Activated CD4-positive, alpha-beta T cell treated with anti-CD3 and anti-CD28 coated beads for 36 hours (primary cell): ENCODE data around the gene NSL1. TPM values are rescaled to one million over a fixed set of nuclear protein-coding genes. Genes with fewer than 3 reads are reported as not detected.

ENCODE experiments used
- ATAC-seq: fragments of 200-7000 bp; cut with Tn5 transposase; one replicate; pipeline ENCODE4 v1.10.0; 2021; ENCODE audit warnings: mild to moderate bottlenecking, moderate library complexity
- CTCF ChIA-PET: fragments of 350-600 bp; sonication (Branson Sonifier 250); formaldehyde crosslinking; loops from one replicate; lab custom pipeline; 2021; ENCODE audit warnings: antibody characterized with exemption; lab: Charles Lee
- POLR2A ChIA-PET: fragments of 350-600 bp; sonication (Branson Sonifier 250); formaldehyde crosslinking; loops from one replicate; lab custom pipeline; 2021; ENCODE audit warnings: antibody characterized with exemption, inconsistent platforms; lab: Charles Lee
- DNase-seq: peaks from one replicate; pipeline ENCODE4 v3.0.0-alpha.2; 2020
- H3K27ac Mint-ChIP-seq: one replicate; pipeline ENCODE4 v1.8.0; 2021; ENCODE audit warnings: mixed read lengths
- H3K27me3 Mint-ChIP-seq: one replicate; pipeline ENCODE4 v1.8.0; 2021; ENCODE audit warnings: mixed read lengths
- H3K36me3 Mint-ChIP-seq: one replicate; pipeline ENCODE4 v1.8.0; 2021; ENCODE audit warnings: low read depth, mixed read lengths
- H3K4me1 Mint-ChIP-seq: one replicate; pipeline ENCODE4 v1.8.0; 2021; ENCODE audit warnings: mixed read lengths
- H3K4me3 Mint-ChIP-seq: one replicate; pipeline ENCODE4 v1.8.0; 2021; ENCODE audit warnings: mild to moderate bottlenecking, moderate library complexity, mixed read lengths
- H3K9me3 Mint-ChIP-seq: one replicate; pipeline ENCODE4 v1.8.0; 2021; ENCODE audit warnings: low read depth, mixed read lengths
- intact Hi-C, 2 experiments: fragments of 100-400 bp; cut with DNase I in 1 of 2; cut with micrococcal nuclease in 1 of 2; formaldehyde crosslinking; loops; one replicate each; pipeline versions ENCODE4 v1.14.2 to v1.15.1; 2022 to 2024; cut with DNase I, micrococcal nuclease
- total RNA-seq, 2 experiments: library from RNA; stranded (reverse); gene quantifications; one replicate each; pipeline ENCODE4 v1.2.3, GENCODE V29; 2021

Gene NSL1
- total RNA-seq, 2 experiments from 2014 or later, result 39.2 to 40.9 TPM

DNA sequence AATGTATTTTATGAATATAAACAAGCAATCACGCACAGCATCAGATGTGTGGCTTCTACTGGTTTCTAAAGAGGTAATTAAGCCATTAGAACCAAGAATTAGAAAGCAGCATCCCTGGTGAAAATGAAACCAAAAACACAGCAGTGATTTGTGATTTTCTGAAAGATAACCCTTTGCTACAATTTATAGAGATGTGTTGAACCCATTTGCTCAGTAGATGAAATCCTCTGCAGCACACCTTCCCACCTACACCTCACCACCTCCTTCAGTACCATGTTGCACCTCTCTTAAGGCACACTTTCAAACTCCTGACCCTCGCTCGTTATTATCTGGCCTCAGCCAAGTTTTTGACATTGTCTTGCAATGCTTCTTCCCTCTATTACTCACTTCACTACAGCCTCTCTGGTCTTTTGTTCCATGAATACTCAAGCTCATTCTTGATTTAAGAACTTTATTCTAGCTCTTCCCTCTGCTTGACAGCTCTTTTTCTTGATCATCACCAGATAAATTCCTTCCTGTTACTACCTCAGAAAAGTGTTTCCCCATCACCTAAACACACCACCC, 38.6 kb downstream of the NSL1 start:
- peak overlapping the region; percentile 45 for H3K4me3 Mint-ChIP-seq
- H3K27me3 Mint-ChIP-seq, result no peaks in the 10 kb centered on the region
- peak; percentile 63 for ATAC-seq
- ChIA-PET POLR2A (no interaction called here), CTCF (interaction anchor here (0.6 to 4.0 kb wide), 9 partner anchors 17 to 276 kb away, joined by 3 to 18 read pairs (median 5); partner anchors contain the start of gene BATF3)
- peak overlapping the region; percentile 39 for H3K27ac Mint-ChIP-seq
- peaks cover 49% of the 10 kb centered on the region for H3K4me1 Mint-ChIP-seq
- intact Hi-C loops, result loop anchor here (1.0 to 2.0 kb wide), 5 partner anchors 16 to 75 kb away; partner anchors contain the start of gene BATF3 (in 1 of the 2)
- no peaks in the 10 kb centered on the region for H3K9me3 Mint-ChIP-seq
- H3K36me3 Mint-ChIP-seq, result peaks cover 7% of the 10 kb centered on the region
- DNase-seq, result no peak

DNA sequence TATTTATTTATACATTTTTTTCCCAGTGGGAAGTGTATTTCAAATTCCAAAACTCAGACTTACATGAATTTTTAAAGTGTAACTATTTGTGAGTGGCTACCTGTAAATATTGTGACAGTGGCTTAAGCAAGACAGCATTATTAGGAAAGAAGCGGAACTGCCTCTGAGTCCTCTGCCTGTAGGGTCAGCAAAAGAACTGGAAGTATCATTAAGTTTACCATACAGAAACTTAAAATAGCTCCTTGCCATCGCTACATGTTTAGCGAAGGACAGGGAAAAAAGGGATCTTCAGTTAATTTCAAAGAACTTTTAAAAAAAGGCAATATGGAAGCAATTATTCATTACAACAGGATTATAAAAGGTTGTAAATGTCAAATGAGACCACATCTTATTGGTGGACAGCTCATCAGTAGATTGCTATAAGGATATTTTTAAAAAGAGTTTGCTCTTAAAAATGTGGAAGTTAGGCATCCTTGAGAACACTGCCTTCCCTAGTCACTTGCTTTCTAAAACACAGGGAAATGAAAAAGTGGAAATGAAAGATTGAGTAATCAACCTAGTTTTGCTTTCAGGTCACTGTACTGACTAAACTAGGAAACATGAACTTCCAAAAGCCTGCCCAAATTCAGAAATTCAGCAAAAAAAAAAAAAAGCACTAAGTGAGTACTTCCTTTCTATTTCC, 39.2 kb downstream of the NSL1 start:
- peak overlapping the region; percentile 39 for H3K27ac Mint-ChIP-seq
- ChIA-PET CTCF (interaction anchor here (0.6 to 4.2 kb wide), 10 partner anchors 10 to 276 kb away, joined by 3 to 22 read pairs (median 6); no protein-coding TSS in a partner anchor), POLR2A (no interaction called here)
- peaks cover 7% of the 10 kb centered on the region for H3K36me3 Mint-ChIP-seq
- ATAC-seq (no peak), DNase-seq (no peak)
- H3K4me1 Mint-ChIP-seq, result peaks cover 49% of the 10 kb centered on the region
- intact Hi-C loops, result loop anchor here (1.0 to 2.0 kb wide), 4 partner anchors 16 to 74 kb away; partner anchors contain the start of gene BATF3 (in 1 of the 2)
- no peaks in the 10 kb centered on the region for H3K9me3 Mint-ChIP-seq
- H3K4me3 Mint-ChIP-seq, result no peak overlapping the region
- no peaks in the 10 kb centered on the region for H3K27me3 Mint-ChIP-seq

DNA sequence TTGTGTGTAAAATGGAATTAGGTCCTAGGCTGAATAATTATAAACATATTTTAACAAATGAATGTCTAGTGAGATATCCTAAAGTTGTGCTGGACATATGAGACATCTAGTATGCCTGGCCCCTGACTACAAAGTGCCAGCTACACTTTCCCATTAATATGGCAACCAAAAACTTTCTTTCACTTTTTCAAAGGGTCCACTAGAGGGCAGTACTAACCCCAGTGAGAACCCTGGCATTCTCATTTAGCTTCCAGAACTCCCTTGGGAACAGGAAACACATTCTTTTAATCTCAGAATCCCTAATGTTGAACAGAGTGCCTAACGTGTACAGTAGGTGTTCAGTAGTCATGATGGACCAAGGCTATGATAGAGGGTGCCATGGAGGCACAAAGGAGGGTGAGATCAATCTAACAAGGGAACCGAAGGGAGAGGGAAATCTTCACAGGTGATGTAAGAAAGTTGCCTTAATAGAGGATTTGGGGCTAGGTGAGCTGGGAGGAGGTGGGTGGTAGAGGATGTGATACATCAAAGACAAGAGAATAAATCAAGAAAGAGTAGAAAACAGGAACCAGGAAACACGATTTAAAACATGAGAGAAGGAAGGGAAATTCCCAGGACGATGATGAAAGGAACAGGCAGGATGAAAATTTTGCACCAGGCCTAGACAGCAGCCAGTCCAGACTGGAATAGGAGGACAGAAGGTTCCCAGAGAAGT, 41.6 kb downstream of the NSL1 start:
- Mint-ChIP-seq H3K4me1 (peaks cover 71% of the 10 kb centered on the region), H3K4me3 (peak overlapping the region; percentile 20), H3K9me3 (no peaks in the 10 kb centered on the region), H3K27ac (peak overlapping the region; percentile 40), H3K36me3 (peaks cover 3% of the 10 kb centered on the region), H3K27me3 (no peaks in the 10 kb centered on the region)
- ATAC-seq (peak; percentile 30), DNase-seq (peak; percentile 27)
- ChIA-PET POLR2A (interaction anchor here (0.6 kb wide), 1 partner anchor 57 kb away, joined by 3 read pairs; no protein-coding TSS in a partner anchor), CTCF (interaction anchor here (0.6 to 4.2 kb wide), 29 partner anchors 9 to 272 kb away, joined by 3 to 22 read pairs (median 5); partner anchors contain the start of genes NSL1 and TATDN3)
- intact Hi-C loops, result loop anchor here in 1 of 2 experiments (2.0 to 5.0 kb wide), 2 partner anchors 32 to 51 kb away; partner anchors contain the start of gene BATF3

DNA sequence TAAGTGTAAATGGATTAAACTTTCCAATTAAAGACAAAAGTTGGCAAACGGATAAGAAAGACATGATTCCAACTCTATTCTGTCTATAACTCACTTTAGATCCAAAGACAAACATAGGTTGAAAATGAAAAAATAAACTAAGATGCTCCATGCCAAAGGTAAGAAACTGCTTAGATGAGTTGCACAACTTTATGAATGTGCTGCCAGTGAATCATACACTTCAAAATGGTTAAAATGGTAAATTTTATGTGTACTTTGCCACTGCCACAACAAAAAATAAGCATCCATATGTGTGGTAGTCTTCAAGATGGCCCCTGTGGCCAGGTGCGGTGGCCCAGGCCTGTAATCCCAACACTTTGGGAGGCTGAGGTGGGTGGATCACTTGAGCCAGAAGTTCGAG, 45.0 kb downstream of the NSL1 start:
- H3K27ac Mint-ChIP-seq, result no peak overlapping the region
- peak; percentile 21 for ATAC-seq
- CTCF ChIA-PET, result interaction anchor here (0.8 to 1.9 kb wide), 6 partner anchors 9 to 82 kb away, joined by 3 to 8 read pairs (median 4); no protein-coding TSS in a partner anchor
- intact Hi-C loops, result loop anchor here in 1 of 2 experiments (5.0 kb wide), 1 partner anchor 36 kb away; no protein-coding TSS in a partner anchor
- POLR2A ChIA-PET, result interaction anchor here (0.6 to 1.0 kb wide), 2 partner anchors 24 to 238 kb away, joined by 3 to 4 read pairs; no protein-coding TSS in a partner anchor
- peaks cover 2% of the 10 kb centered on the region for H3K9me3 Mint-ChIP-seq
- peaks cover 18% of the 10 kb centered on the region for H3K36me3 Mint-ChIP-seq
- no peaks in the 10 kb centered on the region for H3K27me3 Mint-ChIP-seq
- peaks cover 61% of the 10 kb centered on the region for H3K4me1 Mint-ChIP-seq
- no peak for DNase-seq
- H3K4me3 Mint-ChIP-seq, result no peak overlapping the region

DNA sequence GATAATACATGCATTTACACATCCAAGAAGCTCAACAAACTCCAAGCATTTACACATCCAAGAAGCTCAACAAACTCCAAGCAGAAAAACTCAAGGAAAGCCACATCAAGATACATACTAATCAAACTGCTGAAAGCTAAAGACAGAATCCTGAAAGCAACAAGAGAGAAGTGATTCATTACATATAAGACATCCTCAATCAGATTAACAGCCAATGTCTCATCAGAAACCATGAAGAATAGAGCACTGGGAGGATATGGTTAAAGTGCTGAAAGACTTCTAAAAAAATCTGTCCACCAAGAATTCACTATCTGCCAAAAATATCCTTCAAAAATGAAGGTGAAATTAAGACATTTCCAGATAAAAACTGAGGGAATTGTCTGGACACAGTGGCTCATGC, 46.3 kb downstream of the NSL1 start:
- peak; percentile 71 for ATAC-seq
- H3K27me3 Mint-ChIP-seq, result no peaks in the 10 kb centered on the region
- H3K9me3 Mint-ChIP-seq, result peaks cover 7% of the 10 kb centered on the region
- CTCF ChIA-PET, result interaction anchor here (1.4 to 1.6 kb wide), 2 partner anchors 64 to 115 kb away, joined by 3 read pairs; no protein-coding TSS in a partner anchor
- peaks cover 24% of the 10 kb centered on the region for H3K36me3 Mint-ChIP-seq
- DNase-seq, result no peak
- H3K4me3 Mint-ChIP-seq, result no peak overlapping the region
- intact Hi-C loops, result loop anchor here in 1 of 2 experiments (5.0 kb wide), 1 partner anchor 37 kb away; no protein-coding TSS in a partner anchor
- H3K27ac Mint-ChIP-seq, result no peak overlapping the region
- H3K4me1 Mint-ChIP-seq, result peaks cover 58% of the 10 kb centered on the region
- POLR2A ChIA-PET, result interaction anchor here (0.6 to 1.7 kb wide), 2 partner anchors 17 to 48 kb away, joined by 5 read pairs; no protein-coding TSS in a partner anchor

DNA sequence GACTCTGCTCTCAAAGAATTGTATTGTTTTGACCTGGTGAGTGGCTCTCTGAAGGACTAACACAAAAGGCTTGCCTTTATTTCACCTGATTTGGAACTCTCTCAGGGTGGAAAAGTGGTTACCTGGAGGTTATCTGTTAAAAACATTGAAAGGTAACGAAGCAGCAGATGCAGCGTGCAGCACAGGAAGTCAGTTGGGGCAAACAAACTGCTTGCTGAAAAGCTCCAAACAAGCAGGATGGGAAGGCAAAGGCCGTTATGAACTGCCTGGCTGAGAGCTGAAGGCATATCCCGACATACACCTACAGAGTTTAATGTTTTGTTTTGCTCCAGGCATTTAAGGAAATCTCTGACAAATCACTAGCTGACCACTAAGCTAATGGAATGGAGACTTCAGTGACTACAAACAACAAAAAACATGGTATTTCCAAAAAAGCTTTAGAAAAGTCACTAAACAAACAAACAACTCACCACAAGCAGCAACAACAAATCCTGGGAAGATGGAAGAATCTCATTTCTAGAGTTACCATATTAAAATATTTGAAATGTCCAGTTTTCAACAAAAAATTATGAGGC, 47.6 kb downstream of the NSL1 start:
- DNase-seq (no peak), ATAC-seq (no peak)
- H3K36me3 Mint-ChIP-seq, result peaks cover 26% of the 10 kb centered on the region
- H3K27me3 Mint-ChIP-seq, result no peaks in the 10 kb centered on the region
- POLR2A ChIA-PET, result interaction anchor here (1.7 kb wide), 1 partner anchor 16 kb away, joined by 5 read pairs; no protein-coding TSS in a partner anchor
- intact Hi-C loops, result no loop called here
- peaks cover 56% of the 10 kb centered on the region for H3K4me1 Mint-ChIP-seq
- H3K27ac Mint-ChIP-seq, result no peak overlapping the region
- H3K9me3 Mint-ChIP-seq, result peaks cover 7% of the 10 kb centered on the region
- H3K4me3 Mint-ChIP-seq, result no peak overlapping the region
- CTCF ChIA-PET, result interaction anchor here (0.8 to 1.6 kb wide), 5 partner anchors 14 to 79 kb away, joined by 3 to 6 read pairs (median 3); no protein-coding TSS in a partner anchor

DNA sequence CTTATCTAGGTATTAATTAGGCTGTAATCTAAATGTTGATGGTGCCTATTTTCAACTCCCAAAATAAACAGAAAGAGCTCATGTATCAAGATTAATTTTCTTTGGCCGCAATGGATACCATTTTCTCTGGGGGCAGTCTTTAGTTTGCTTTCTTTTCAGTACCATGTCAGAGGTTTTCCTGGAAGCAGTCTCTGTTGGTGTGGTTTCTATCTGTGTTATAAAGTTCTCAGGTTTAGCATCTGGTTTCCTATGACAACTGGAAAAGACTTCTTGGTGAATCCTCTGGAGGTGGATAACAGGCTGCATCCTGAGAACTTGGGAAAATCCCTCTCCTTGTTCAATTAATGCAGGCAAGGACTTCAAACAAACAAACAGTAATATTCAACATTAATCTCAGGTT, 53.2 kb downstream of the NSL1 start:
- Mint-ChIP-seq H3K4me3 (no peak overlapping the region), H3K9me3 (peaks cover 7% of the 10 kb centered on the region), H3K4me1 (peaks cover 36% of the 10 kb centered on the region), H3K27me3 (no peaks in the 10 kb centered on the region), H3K36me3 (peaks cover 37% of the 10 kb centered on the region), H3K27ac (peak overlapping the region; percentile 85)
- ChIA-PET POLR2A (interaction anchor here (0.7 to 1.0 kb wide), 2 partner anchors 9 to 17 kb away, joined by 4 to 5 read pairs; no protein-coding TSS in a partner anchor), CTCF (interaction anchor here (0.8 to 2.6 kb wide), 12 partner anchors 8 to 124 kb away, joined by 3 to 18 read pairs (median 4); no protein-coding TSS in a partner anchor)
- intact Hi-C loops, result loop anchor here in 1 of 2 experiments (5.0 kb wide), 1 partner anchor 36 kb away; no protein-coding TSS in a partner anchor
- ATAC-seq (peak; percentile 81), DNase-seq (no peak)

DNA sequence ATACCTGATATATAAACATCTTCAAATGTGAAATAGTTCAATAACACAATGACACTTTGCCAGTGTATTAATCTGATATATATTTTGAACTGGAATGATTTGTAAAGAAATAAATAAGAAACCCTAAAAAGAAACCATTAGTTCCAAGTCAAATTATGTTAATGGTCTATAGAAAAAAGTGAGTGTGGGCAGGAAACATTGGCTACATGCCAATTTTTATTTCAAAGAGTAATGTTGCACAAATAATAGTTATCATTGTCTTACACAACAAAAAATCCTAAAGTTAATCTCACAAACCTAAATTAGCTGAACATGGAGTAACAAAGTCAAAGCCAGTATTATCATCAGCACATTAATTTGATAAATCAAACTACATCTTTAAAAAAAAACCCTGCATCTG, 54.0 kb downstream of the NSL1 start:
- ChIA-PET POLR2A (interaction anchor here (0.7 to 1.0 kb wide), 2 partner anchors 8 to 16 kb away, joined by 4 to 5 read pairs; no protein-coding TSS in a partner anchor), CTCF (interaction anchor here (0.8 to 2.6 kb wide), 12 partner anchors 9 to 123 kb away, joined by 3 to 18 read pairs (median 4); no protein-coding TSS in a partner anchor)
- ATAC-seq (no peak), DNase-seq (no peak)
- no peak overlapping the region for H3K4me3 Mint-ChIP-seq
- peak overlapping the region; percentile 65 for H3K27ac Mint-ChIP-seq
- intact Hi-C loops, result loop anchor here in 1 of 2 experiments (5.0 kb wide), 1 partner anchor 35 kb away; no protein-coding TSS in a partner anchor
- peaks cover 7% of the 10 kb centered on the region for H3K9me3 Mint-ChIP-seq
- H3K4me1 Mint-ChIP-seq, result peaks cover 35% of the 10 kb centered on the region
- peaks cover 39% of the 10 kb centered on the region for H3K36me3 Mint-ChIP-seq
- H3K27me3 Mint-ChIP-seq, result no peaks in the 10 kb centered on the region

DNA sequence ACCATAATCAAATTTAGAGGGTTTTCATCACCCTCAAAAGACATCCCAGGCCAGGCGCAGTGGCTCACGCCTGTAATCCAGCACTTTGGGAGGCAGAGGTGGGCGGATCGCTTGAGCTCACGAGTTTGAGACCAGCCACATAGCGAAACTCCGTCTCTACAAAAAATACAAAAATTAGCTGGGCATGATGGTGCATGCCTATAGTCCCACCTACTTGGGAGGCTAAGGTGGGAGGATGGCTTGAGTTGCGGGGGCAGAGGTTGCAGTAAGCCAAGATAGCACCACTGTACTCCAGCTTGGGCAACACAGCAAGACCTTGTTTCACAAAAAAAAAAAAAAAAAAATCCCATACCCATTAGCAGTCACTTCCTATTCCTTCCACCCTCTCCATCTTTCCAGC, 58.5 kb downstream of the NSL1 start:
- Mint-ChIP-seq H3K9me3 (no peaks in the 10 kb centered on the region), H3K27ac (no peak overlapping the region), H3K27me3 (no peaks in the 10 kb centered on the region), H3K36me3 (peaks cover 21% of the 10 kb centered on the region), H3K4me1 (peaks cover 33% of the 10 kb centered on the region), H3K4me3 (no peak overlapping the region)
- ChIA-PET POLR2A (no interaction called here), CTCF (interaction anchor here (0.6 kb wide), 1 partner anchor 27 kb away, joined by 3 read pairs; no protein-coding TSS in a partner anchor)
- DNase-seq (no peak), ATAC-seq (no peak)
- intact Hi-C loops, result no loop called here

DNA sequence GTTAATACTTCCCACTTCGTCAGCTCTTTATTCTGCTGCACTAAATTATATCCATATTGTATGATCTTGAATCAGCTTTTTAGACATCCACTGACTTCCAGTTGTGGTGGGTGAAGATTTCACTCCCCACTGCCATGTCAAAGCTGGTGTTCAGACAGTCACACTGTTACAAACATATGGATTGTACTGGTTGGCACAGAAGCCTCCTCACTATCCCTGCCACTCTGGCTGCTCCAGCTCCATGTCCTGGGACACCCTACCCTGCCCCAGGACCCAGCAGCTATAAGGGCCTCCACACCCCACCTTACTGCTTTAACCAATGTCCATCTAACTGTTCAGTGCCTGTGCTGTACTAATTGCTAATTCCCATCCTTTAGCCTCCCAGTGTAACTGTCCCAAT, 59.9 kb downstream of the NSL1 start:
- intact Hi-C loops, result no loop called here
- Mint-ChIP-seq H3K36me3 (peaks cover 18% of the 10 kb centered on the region), H3K9me3 (no peaks in the 10 kb centered on the region), H3K4me1 (peaks cover 38% of the 10 kb centered on the region), H3K27ac (peak overlapping the region; percentile 47), H3K4me3 (no peak overlapping the region), H3K27me3 (no peaks in the 10 kb centered on the region)
- no peak for ATAC-seq
- no peak for DNase-seq
- ChIA-PET CTCF (interaction anchor here (0.5 to 1.8 kb wide), 5 partner anchors 9 to 801 kb away, joined by 3 to 4 read pairs (median 3); partner anchors contain the start of gene BATF3), POLR2A (interaction anchor here (0.6 to 1.1 kb wide), 3 partner anchors 16 to 219 kb away, joined by 3 to 10 read pairs (median 8); partner anchors contain the start of genes BATF3 and VASH2)
